Stimulated activated CD4-positive, alpha-beta T cell treated with anti-CD3 and anti-CD28 coated beads, Interleukin-1b, Interleukin-23, amount 100 ng/mL, for 1 hour (primary cell): ENCODE results near the gene MME.
"Not testable (repeated sequence)": the region's sequence is repeated elsewhere in the genome, so short reads cannot be mapped to it uniquely, and the experiment has no call there.

Experiments
- DNase-seq, 2 donors: peaks; one replicate each; pipeline ENCODE4 v3.0.0-alpha.2; 2020; ENCODE audit warnings: low read depth in 2 of 2

The MME gene

GRCh38 chr3:155192957-155193746, 113.0 kb downstream of the MME start:
- DNase-seq = no peak

DNA sequence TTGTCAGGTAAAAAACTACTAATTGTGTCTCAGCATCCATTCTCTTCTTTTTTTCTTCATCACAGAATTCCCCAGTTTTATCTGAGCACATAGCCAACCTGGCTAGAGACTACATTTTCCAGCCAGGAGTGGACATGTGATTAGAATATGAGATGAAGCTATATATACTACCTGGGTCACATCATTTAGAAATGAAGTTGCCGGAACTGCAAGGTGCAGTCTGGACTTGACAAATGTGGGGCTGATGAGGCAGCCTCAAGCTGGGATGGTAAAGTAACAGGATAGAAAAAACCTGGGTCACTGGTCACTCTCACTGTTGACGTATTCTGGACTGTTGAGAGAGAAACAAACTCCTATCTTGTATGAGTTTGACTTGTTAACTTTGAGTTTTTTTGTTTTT, 113.7 kb downstream of the MME start:
- no peak for DNase-seq

- DNase-seq = no peak
These were observed 115.1 kb downstream of the MME start for GRCh38 chr3:155194973-155195957.

GRCh38 chr3:155196131-155197021, 116.3 kb downstream of the MME start:
- DNase-seq = no peak

DNA sequence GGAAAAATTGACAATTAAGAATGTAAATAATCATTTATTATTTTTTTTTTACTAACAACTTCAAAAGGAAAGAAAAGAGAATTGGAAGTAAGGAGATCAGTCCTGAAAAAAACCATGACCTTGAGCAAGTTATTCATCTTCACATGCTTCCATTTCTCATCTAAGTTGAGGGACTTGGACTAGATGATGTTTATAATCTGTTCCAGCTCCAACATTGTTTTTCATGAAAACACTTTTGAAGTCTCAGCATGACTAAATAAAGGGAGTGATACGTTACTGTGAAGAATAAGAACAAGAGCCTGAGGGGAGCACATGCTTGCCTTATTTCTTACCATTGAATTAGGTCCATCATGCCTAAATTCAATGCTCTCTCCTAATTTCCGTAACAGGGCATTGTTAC, 117.7 kb downstream of the MME start:
- DNase-seq = no peak

- DNase-seq = no peak
These were observed 122.5 kb downstream of the MME start for GRCh38 chr3:155202626-155203025.

- no peak for DNase-seq
These were observed 124.7 kb downstream of the MME start for GRCh38 chr3:155204851-155205250.

DNA sequence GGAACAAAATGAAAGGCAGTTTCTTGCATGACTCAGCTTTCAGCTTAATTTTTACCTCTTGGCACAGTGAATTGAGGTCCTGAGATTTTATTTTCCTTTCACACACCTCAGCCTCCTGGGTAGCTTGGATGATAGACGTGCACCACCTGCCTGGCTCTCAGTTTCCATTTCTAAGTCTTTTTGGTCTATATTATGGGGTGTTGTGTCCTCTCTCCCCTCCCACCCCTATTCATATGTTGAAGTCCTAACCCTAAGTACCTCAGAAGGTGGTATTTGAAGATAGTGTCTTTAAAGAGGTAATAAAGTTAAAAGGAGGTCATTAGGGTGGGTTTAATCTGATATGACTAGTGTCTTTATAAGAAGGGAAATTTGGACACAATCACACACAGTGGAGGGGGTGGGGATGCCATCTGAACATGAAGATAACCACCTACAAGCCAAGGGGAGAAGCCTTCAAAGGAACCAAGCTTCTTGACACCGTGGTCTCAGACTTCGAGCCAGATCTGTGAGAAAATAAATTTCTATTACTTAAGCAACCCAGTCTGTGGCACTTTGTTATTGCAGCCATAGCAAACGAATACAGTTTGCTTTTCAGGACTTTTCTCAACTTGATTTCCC, 128.2 kb downstream of the MME start:
- DNase-seq = no peak

GRCh38 chr3:155210736-155211135, 130.6 kb downstream of the MME start:
- DNase-seq = no peak

GRCh38 chr3:155211266-155211665, 131.1 kb downstream of the MME start:
- no peak for DNase-seq

- no peak for DNase-seq
These were observed 131.8 kb downstream of the MME start for GRCh38 chr3:155211940-155212339.

DNA sequence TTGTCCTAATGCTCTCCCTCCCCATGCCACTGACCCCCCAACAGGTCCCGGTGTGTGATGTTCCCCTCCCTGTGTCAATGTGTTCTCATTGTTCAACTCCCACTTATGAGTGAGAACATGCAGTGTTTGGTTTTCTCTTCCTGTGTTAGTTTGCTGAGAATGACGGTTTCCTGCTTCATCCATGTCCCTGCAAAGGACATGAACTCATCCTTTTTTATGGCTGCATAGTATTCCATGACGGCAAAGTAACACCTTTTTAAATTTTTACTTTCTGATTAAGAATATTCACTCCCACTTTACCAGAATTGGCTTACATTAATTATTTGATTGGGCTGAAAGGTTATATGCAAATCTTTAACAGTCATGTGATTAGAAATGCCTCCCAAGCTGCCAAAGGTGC, 135.9 kb downstream of the MME start:
- DNase-seq = not testable (repeated sequence)

- DNase-seq = no peak
These were observed 137.5 kb downstream of the MME start for GRCh38 chr3:155217591-155217990.

DNA sequence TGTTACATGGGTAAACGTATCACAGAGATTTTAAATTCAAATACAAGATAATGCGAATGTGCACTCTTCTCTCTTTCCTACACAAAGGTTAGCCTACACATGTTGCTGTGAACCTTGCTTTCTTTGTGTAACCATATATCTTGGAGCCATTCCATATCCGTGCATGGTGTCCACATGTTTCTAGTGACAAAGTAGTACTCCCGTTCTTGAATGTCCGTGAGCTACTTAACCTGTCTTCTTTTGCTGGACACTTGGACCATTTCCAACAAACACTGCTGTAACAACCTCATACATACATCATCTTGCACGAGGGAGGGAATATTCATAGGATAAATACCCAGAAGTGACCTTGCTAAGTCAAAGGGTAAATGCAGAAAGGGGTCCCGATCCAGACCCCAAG, 138.3 kb downstream of the MME start:
- DNase-seq = no peak

DNA sequence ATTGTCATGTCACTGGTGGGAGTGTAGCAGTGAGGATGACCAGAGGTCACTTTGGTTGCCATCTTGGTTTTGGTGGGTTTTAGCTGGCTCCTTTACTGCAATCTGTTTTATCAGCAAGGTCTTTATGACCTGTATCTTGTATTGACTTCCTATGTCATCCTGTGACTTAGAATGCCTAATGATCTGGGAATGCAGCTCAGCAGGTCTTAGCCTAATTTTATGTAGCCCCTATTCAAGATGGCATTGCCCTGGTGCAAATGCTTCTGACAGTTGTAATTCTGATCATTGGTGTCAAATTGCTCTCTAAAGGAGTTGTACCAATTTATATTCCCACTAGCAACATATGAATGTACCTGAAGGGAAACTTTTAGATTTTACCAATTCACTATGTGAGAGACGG, 139.0 kb downstream of the MME start:
- DNase-seq = no peak

GRCh38 chr3:155225417-155225816, 145.3 kb downstream of the MME start:
- no peak for DNase-seq

DNA sequence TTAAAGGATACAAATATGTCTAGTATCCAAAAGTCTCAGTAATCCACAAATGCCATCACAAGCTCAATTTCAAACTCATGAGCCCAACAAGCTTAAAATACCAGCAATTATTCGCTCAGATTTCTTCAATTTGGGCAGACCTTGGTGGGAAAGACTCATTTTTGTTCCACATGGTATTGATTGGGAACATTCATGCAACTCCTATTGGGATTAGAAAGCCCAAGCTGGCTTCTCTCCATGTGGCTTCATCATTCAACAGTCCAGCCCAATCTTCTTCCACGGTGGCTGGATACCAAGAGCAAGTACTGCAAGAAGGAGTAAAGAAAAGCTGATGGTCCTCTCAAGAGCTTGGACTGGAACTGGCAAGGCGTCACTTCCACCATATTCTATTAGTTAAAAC, 147.0 kb downstream of the MME start:
- DNase-seq = no peak

GRCh38 chr3:155228676-155229075, 148.6 kb downstream of the MME start:
- DNase-seq = no peak

- DNase-seq = no peak
These were observed 149.0 kb downstream of the MME start for GRCh38 chr3:155229086-155229485.

GRCh38 chr3:155230382-155230781, 150.3 kb downstream of the MME start:
- no peak for DNase-seq

- DNase-seq = no peak
These were observed 151.7 kb downstream of the MME start for GRCh38 chr3:155231792-155232191.
